ENCODE data around the gene WFIKKN1. TPM values are rescaled to one million over a fixed set of nuclear protein-coding genes. Genes with fewer than 3 reads are reported as not detected.

WFIKKN1 gene
- total RNA-seq, 1 experiment from 2014 or later, result 12.3 TPM

- no peak for TF ChIP-seq ATF6 (CRISPR knock-in tag; IDR thresholded peaks at IDR 0.05)
- no peak for TF ChIP-seq ZNF219 (CRISPR knock-in tag; IDR thresholded peaks at IDR 0.05; ENCODE audit: borderline replicate concordance)
- TF ChIP-seq STAT6 (CRISPR knock-in tag; conservative IDR thresholded peaks at IDR 0.05; ENCODE audit: low read depth), result no peak
- TF ChIP-seq NFYB (CRISPR knock-in tag; conservative IDR thresholded peaks at IDR 0.05; ENCODE audit: low read depth), result no peak
- no peak for TF ChIP-seq NR2C2 (CRISPR knock-in tag; IDR thresholded peaks at IDR 0.05)
- TF ChIP-seq SP1 (CRISPR knock-in tag; conservative IDR thresholded peaks at IDR 0.05), result peak; percentile 58
- TF ChIP-seq TP53 (CRISPR knock-in tag; IDR thresholded peaks at IDR 0.05), result no peak
- TF ChIP-seq ETV6 (CRISPR knock-in tag; IDR thresholded peaks at IDR 0.05), result 0 out of 2 replicates have a peak, but pooled peaks have one; percentile 60
- TF ChIP-seq ELF4 (CRISPR knock-in tag; IDR thresholded peaks at IDR 0.05; ENCODE audit: low read depth), result no peak
- TF ChIP-seq NR1H2 (CRISPR knock-in tag; IDR thresholded peaks at IDR 0.05), result no peak
- no peak; the same call in 1 of the 2 replicates for TF ChIP-seq ZMAT4 (CRISPR knock-in tag; IDR thresholded peaks at IDR 0.05)
- no peak for TF ChIP-seq ZNF263 (CRISPR knock-in tag; IDR thresholded peaks at IDR 0.05; ENCODE audit: low read depth)
- no peak for TF ChIP-seq CREB1 (CRISPR knock-in tag; IDR thresholded peaks at IDR 0.05)
These were observed at the start of gene WFIKKN1 (continued) for GRCh38 chr16:630815-631405.

- Mint-ChIP-seq H3K9me3 (no peaks in the 10 kb centered on the region), H3K27ac (no peak overlapping the region), H3K36me3 (no peaks in the 10 kb centered on the region), H3K27me3 (ENCODE audit: low read depth) (peaks cover 21% of the 10 kb centered on the region), H3K4me3 (no peak overlapping the region), H3K4me1 (peaks cover 6% of the 10 kb centered on the region; the same call in 1 of the 2 replicates)
- CTCF ChIA-PET, result interaction anchor here (0.6 to 2.8 kb wide), 32 partner anchors 11 to 303 kb away, joined by 3 to 12 read pairs (median 4); partner anchors contain the start of genes CAPN15, DECR2, MCRIP2 and METTL26
- ATAC-seq (no peak), DNase-seq (ENCODE audit: low spot score) (no peak)
- POLR2A ChIA-PET, result no interaction called here
- no peak for TF ChIP-seq AR (CRISPR knock-in tag; IDR thresholded peaks at IDR 0.05)
- no peak for TF ChIP-seq IRF2 (CRISPR knock-in tag; IDR thresholded peaks at IDR 0.05; ENCODE audit: borderline replicate concordance, low read depth)
- TF ChIP-seq SP1 (CRISPR knock-in tag; conservative IDR thresholded peaks at IDR 0.05), result no peak
- no peak for TF ChIP-seq AFF4 (CRISPR knock-in tag; IDR thresholded peaks at IDR 0.05; ENCODE audit: borderline replicate concordance)
- no peak for TF ChIP-seq IRF1 (CRISPR knock-in tag; IDR thresholded peaks at IDR 0.05)
- TF ChIP-seq RORB (CRISPR knock-in tag; IDR thresholded peaks at IDR 0.05), result no peak
- TF ChIP-seq ZNF396 (CRISPR knock-in tag; IDR thresholded peaks at IDR 0.05; ENCODE audit: borderline replicate concordance), result no peak
- no peak for TF ChIP-seq TCF7 (CRISPR knock-in tag; IDR thresholded peaks at IDR 0.05; ENCODE audit: low read depth)
- TF ChIP-seq E2F4 (CRISPR knock-in tag; IDR thresholded peaks at IDR 0.05; ENCODE audit: borderline replicate concordance, low read depth), result no peak
- TF ChIP-seq FOXK1 (CRISPR knock-in tag; IDR thresholded peaks at IDR 0.05), result no peak
These were observed 48.6 kb upstream of the WFIKKN1 start for GRCh38 chr16:582218-582613.
